Heart left ventricle (tissue), 13 donors: Measurements from ENCODE around the gene APOL4.

Experiments
- POLR2A ChIP-seq, 2 donors: fragments of 450-650 bp; IDR thresholded peaks; one replicate each; pipeline ENCODE4 v1.6.1; 2017; ENCODE audit warnings: antibody characterized with exemption in 2 of 2, mild to moderate bottlenecking in 2 of 2, moderate library complexity in 2 of 2
- TF ChIP-seq, protein P1 (sequence below), 12 donors: fragments of 200-600 bp; sonication (generic) in 4 of 12; IDR thresholded peaks; one replicate each; pipeline versions ENCODE4 v1.5.0 to v1.8.0; 2018 to 2022; ENCODE audit warnings: antibody characterized with exemption in 12 of 12, mild to moderate bottlenecking in 5 of 12
- donor health status: ischemic (EF 13 %, LVEDD 7.1; RV severe dilation, severe dysfunction).
- donor health status: DM: no; HTN: yes; CAD: no.
- donor health status: DM: no; HTN: no; CAD: no.
- donor health status: ischemic (EF 25% LVEDD 6.9; RV normal size, moderate dysfunction).
- donor health status: ischemic (EF 25% LVEDD 5.7; RV mildly dilated, moderate dysfunction).
- donor health status: ischemic (EF 35%, LVEDD 5.7; RV mildly dilated, moderate dysfunction).
- donor health status: nonischemic (EF 11% LVEDD 7.7; RV severe dilation, severe dysfunction).
- donor health status: DM: yes; HTN: yes; CAD: no.
- donor health status: PGD.
- donor health status: ischemic (EF 29% LVEDD 5.4; RV normal size, mild dysfunction).
- donor health status: nonischemic (EF 23%, LVEDD 6.1; RV moderate dilation, normal function).

DNA sequence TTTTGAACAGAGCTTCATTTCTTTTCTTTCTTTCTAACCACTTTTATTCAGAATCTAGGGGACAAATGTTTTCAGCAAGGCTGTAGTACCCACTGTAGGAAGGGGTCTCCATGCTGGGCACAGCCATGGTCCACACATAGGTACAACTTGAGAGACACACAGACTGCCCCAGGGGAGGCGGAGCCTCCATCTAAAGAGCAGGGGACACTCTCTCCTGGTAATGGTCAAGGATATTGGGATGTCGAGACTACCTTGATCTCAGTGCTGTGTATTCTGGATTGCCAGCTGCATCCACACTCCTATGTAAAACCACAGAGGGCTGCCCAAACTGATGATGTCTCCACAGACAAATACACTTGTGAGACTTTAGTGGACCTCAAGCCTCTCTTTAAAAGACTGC is 38.1 kb downstream of the APOL4 start:
- TF ChIP-seq, protein P1, sequence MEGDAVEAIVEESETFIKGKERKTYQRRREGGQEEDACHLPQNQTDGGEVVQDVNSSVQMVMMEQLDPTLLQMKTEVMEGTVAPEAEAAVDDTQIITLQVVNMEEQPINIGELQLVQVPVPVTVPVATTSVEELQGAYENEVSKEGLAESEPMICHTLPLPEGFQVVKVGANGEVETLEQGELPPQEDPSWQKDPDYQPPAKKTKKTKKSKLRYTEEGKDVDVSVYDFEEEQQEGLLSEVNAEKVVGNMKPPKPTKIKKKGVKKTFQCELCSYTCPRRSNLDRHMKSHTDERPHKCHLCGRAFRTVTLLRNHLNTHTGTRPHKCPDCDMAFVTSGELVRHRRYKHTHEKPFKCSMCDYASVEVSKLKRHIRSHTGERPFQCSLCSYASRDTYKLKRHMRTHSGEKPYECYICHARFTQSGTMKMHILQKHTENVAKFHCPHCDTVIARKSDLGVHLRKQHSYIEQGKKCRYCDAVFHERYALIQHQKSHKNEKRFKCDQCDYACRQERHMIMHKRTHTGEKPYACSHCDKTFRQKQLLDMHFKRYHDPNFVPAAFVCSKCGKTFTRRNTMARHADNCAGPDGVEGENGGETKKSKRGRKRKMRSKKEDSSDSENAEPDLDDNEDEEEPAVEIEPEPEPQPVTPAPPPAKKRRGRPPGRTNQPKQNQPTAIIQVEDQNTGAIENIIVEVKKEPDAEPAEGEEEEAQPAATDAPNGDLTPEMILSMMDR (IDR thresholded peaks at IDR 0.05) = no peak
- TF ChIP-seq POLR2A (IDR thresholded peaks at IDR 0.05) = no peak
